Medulla oblongata (tissue), 1 donor: ENCODE measurements around the gene FLRT1.
A peak's percentile ranks its signal among the peaks of the same experiment; 100 is the strongest.

ENCODE experiments used
- DNase-seq: peaks from one replicate; pipeline ENCODE4 v3.0.0-alpha.2; 2015; ENCODE audit errors: extremely low spot score

FLRT1 gene

DNA sequence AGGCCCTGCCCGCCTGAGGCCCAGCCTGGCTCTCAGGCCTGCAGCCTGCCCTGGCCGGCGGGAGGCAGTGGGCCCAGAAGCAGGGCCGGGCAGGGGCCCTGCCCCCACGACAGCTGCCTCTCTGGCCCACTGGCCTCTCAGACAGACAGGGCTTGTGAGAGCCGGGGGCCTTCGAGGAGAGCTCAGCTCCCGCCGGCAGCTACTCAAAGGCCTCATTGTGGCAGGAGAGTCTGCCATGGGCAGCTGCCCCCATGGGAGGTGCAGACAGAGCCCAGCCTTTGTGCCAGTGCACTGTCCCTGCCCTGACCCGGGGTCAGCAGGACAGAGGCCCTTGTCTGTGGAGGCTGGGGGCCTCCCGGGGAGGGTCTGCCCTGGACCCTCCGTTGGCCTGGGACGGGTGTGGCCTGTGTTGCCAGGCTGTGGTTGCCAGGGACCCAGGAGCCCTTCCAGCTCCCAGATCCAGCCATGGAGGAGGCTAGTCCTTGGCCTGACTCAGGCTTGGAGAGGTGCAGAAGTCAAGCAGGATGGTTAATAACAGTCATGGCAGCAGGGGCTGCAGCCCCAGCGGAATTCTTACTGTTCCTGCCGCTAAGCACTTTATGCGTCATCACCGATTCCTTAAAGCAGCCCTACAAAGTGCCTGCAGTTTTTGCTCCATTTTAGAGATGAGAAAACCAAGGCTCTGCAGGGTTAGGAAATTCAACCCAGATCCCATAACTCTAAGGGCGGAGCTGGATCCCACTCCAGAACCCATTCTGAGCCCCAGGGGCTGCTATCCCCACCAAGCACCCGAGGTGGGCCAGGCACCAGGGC is 12.5 kb downstream of the FLRT1 start:
- peak; percentile 98 for DNase-seq

- no peak for DNase-seq
Observed at GRCh38 chr11:64049509-64049908, 13.8 kb downstream of the FLRT1 start.

DNA sequence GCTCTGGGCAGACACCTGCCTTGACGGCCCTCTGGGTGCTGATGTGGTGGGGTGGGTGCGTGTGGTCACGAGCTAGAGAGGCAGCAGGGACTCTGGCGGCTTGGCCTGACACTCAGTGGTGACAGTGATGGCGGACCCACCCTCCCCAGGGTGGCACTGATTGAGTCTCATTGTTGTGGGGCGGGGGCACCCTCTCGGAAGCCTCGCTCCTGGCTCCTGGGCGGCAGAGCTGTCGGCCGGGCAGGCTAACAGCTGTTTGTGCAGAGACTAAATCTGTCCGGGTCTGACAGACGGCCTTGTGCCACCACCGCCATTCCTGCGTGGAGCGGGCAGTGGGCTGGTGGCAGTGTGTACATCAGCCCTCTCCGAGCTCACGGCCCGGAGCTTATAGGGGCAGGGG is 15.6 kb downstream of the FLRT1 start:
- no peak for DNase-seq

- DNase-seq, result no peak
Observed at GRCh38 chr11:64052436-64052835, 16.7 kb downstream of the FLRT1 start.

DNA sequence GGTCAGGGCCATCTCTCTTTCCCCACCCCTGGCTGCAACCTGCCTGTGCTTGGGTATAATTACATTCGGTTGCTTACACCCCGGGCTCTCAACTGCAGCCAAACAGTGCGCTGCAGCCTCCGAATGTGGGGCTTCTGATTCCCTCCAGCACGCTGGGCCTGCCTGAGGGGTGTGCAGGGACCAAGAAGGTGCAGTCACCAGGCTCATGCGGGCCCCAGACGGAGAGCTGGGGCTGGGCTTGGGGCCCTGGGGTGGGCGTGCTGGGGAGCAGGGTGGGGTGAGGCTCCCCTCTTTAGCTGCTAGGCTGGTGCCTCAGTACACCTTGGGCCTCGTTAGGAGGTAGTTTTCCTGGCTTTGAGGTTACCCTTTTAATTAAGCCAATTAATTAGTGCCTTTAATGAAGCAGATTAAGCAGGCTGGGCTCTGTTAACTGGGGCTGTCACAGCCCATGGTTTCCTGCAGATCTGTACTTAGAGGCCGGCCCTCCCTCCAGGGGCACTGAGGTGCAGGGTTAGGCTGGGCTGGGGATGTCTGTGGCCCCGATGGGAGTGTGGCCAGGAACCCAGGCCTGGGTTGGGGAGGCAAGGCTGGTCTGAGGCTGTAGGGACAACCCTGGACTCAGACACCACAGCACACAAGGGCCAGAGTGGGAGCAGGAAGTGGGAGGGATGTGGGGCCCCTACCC is 17.3 kb downstream of the FLRT1 start:
- DNase-seq, result no peak

DNA sequence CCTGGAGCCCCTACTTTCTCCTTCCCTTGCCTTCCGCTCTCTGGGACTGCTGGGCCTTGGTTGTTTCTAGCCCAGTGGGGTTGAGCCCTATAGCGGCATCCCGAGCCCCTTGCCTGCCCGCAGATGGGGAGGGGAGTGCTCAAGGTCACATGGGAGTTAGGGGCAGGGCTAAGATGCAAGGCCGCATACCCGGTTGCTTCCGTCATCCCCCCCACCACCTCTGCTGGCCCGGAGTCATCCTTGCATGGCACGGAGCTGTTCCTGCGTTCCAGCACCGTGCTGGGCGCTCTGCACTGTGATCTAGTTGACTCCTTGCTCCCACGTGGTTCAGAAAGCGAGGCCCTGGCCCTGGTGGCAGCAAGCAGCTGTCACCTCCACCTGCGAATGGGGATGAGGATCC is 18.0 kb downstream of the FLRT1 start:
- DNase-seq, result no peak

DNA sequence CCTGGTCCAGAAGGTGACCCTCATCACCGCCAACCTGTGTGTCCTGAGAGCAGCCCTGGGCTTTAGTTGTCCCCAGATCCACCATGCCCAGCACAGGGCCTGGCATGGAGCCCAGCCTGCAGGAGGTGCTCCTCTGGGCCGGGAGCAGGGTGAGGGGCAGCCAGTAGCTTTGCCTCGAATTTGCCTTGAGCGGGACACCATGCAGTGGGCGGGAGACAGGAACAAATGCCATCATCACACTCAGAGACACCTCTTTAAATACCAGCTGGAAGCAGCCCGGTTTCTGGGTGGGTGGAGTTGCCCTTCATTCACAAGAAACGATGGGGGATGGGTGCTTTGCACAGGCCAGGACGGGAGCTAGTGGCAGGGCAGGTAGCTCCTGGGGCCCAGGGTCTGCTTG is 19.3 kb downstream of the FLRT1 start:
- DNase-seq, result no peak

DNA sequence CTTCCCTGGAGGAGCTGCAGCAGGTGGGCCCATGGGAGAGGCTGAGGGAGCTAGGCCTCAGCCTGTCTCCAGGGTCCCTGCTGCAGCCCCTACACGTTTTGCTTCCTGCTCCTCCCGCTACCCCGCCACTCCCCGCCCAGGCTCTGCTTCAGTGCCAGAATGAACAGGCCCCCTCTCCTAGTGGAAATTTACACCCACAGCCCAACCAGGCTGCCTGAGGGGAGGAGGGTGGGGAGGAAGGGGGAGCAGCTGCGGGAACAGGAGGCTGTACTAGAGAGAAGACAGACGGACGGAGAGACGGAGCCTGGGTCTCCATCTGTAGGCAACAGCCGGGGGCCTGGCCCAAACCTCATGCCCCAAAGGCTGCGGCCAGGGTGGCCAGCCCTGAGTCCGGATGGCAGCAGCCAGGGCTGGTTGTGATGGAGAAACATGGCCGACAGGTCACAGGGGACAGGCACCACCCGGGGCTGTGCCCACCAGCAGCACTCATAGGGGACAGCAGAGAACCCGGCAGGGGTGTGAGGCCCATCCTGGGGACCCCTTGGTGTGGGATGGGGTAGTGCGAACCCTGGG is 20.6 kb downstream of the FLRT1 start:
- peak; percentile 66 for DNase-seq

DNA sequence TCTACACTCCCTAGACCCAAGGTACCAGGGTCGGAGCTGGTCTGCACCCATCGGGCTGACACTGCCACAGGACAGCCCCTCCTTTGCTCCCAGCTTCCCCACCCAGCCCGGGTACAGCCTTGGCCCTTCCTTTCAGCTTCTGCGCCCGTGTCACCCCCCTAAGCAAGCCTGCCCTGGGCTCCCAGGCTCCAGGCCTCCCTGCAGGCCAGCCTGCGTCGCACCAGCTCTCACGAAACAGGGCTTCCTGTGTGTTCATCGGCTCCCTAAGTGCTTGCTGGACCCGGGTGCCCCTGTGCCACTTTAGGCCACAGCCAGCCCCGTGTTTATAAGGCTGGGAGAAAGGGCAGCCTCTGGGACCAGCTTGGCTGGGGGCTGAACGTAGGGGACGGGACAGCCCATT is 21.1 kb downstream of the FLRT1 start:
- no peak for DNase-seq

DNA sequence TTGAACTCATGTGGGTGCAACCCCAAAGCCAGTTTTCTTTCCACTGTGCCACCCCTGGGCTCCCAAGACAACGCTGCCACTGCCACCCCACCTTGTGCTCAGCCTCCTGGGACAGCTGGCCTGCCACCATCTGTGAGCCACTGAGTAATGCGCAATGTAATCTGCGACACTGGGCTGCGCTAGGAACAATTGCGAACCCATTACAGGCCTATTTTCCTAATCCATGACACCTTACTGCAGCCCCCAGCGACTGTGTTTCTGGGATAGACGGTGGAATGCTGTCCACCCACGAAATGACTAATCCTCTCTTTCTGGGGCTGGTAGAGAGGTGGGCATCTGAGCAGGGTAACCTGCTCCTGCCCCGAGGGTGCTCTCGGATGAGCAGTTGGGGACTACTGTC is 22.2 kb downstream of the FLRT1 start:
- no peak for DNase-seq

DNA sequence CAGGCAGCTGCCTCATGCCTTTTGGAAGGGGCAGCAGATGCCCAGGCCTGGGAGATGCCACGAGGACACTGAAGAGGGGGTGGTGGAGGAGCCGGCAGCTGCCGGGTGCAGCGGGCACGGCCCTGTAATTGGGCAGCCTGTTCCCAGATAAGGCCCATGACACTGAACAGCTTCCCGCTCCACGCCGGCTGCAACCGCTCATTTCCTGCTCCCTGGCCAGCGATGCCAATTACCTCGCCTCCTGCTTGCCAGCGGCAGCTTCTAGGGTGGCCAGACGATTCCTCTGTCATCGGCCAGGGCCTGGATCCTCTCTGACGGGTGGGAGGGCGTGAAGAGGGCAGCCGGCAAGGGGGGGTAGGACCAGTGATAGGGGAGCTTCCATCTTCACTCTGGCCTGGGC is 22.8 kb downstream of the FLRT1 start:
- peak; percentile 57 for DNase-seq

GRCh38 chr11:64059339-64060140 is 23.8 kb downstream of the FLRT1 start:
- DNase-seq, result no peak

GRCh38 chr11:64060263-64060860 is 24.6 kb downstream of the FLRT1 start:
- no peak for DNase-seq

DNA sequence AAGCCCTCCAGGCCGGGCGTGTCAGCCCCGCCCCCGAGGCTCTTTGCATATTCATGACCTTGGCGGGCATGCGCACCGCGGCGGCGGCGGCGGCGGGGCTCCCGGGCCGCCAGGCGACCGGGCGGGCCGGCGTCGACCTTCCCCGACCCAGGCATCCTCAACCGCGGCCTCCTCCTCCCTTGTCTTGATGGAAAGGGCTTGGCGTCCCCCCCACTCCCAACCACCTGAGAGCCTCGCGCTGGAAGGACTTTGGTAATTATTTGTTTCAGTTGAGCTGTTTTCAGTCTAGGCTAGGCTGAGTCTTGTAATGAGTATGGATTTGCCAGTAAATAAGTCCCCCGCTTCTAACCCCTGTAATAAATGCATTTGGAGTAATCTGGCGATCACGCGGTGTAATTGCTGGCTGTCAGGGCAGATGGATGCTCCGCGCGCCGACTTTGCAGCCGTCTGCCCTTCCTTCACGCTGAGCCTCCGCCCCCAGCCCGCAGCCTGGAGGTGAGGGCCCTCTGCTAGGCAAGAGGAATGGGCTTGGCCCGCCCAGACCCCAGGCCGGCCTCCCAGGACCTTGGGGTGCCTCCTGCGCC is 25.2 kb downstream of the FLRT1 start:
- peak; percentile 65 for DNase-seq

DNA sequence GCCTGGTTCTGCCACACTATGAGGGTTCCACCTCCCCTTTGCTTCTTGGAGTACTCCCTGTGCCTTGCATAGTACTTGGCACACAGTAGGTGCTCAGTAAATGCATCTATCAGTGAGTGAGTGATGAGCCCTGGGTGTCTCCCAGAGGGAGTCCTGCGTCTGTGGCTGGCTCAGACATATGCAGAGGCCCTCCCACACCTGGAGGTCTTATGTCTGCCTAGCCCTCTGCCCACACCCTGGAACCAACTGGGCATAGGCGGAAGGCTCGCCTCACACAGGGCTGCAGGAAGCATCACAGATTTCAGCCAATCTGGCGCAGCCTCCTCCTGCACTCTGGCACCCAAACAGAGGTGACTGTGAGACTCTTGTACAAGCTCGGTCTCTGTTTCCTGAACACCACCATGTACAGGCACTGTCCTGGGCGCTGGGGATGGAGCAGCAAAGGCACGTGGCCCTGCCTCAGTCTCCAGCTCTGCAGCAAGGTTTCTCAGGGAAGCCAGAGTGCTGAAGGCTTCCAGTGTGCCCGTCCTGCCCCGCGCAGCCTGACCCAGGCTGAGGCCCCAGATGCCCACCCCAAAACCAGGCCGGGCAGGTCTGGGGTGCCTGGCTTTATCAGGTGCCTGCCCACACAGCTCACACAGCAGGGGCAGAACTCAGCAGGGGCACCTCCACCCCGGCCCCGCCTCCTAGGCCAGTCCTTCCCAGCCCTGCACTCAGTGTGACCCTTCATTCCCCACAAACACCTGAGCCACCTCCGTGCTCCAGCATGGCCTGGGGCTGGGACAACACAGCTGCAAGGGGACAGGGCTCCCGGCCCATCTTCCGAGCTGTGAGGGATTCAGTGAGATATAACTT is 26.7 kb downstream of the FLRT1 start:
- no peak for DNase-seq

DNA sequence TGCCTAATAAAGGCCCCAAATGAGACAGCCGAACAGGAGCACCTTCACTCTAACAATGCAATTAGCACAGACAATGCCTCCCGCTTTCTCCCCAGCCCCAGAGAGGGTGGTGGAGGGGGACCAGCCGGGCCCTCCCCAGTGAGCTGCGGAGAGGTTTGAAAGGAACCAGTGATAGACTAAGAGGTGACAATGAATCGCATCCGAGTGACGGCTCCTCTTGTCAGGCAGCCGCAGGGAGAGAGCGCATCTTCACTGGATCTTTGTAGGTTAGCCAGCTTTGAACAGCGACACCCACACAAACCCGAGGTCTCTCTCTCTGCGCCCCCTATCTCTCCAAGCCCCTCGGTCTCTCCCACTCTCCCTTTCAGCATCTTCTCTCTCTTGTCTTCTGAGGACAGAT is 28.0 kb downstream of the FLRT1 start:
- DNase-seq, result no peak

- no peak for DNase-seq
Observed at GRCh38 chr11:64064374-64065140, 28.8 kb downstream of the FLRT1 start.

- DNase-seq, result no peak
Observed at GRCh38 chr11:64065141-64065465, 29.4 kb downstream of the FLRT1 start.

- no peak for DNase-seq
Observed at GRCh38 chr11:64065712-64066111, 30.0 kb downstream of the FLRT1 start.
